Endodermal cell (in vitro differentiated cells): Measurements from ENCODE around the gene TMEM254. TPM values are rescaled to one million over a fixed set of nuclear protein-coding genes. Genes with fewer than 3 reads are reported as not detected.
A peak's percentile ranks its signal among the peaks of the same experiment; 100 is the strongest.

Experiments used
- DNase-seq: peaks from one replicate; pipeline ENCODE4 v3.0.0-alpha.2; 2017
- H3K27ac ChIP-seq: 2 replicates; pipeline ENCODE4 v1.5.1; 2013; ENCODE audit warnings: mild to moderate bottlenecking, low read depth, low read length, moderate library complexity
- H3K27me3 ChIP-seq: 2 replicates; pipeline ENCODE4 v1.6.1; 2013; ENCODE audit warnings: mild to moderate bottlenecking, low read length, moderate library complexity; ENCODE audit not compliant: insufficient read depth, control insufficient read depth, poor library complexity, severe bottlenecking
- H3K36me3 ChIP-seq: 2 replicates; pipeline ENCODE4 v1.7.0; 2013; ENCODE audit warnings: mild to moderate bottlenecking, low read length, moderate library complexity; ENCODE audit not compliant: control insufficient read depth, insufficient read depth
- H3K4me1 ChIP-seq: one replicate; pipeline ENCODE4 v1.7.0; 2013; ENCODE audit warnings: low read length; ENCODE audit not compliant: control insufficient read depth, insufficient read depth
- H3K4me3 ChIP-seq: 2 replicates; pipeline ENCODE4 v1.5.1; 2013; ENCODE audit warnings: mild to moderate bottlenecking, low read length, moderate library complexity
- H3K9ac ChIP-seq: 2 replicates; pipeline ENCODE4 v1.6.1; 2013; ENCODE audit warnings: mild to moderate bottlenecking, low read length, moderate library complexity; ENCODE audit not compliant: poor library complexity, severe bottlenecking; ENCODE audit errors: extremely low read depth
- H3K9me3 ChIP-seq: 2 replicates; pipeline ENCODE4 v1.6.1; 2013; ENCODE audit warnings: mild to moderate bottlenecking, low read length, moderate library complexity; ENCODE audit not compliant: control insufficient read depth
- H3K27ac Mint-ChIP-seq: 2 replicates; pipeline ENCODE4 v1.8.0; 2020; ENCODE audit warnings: mixed read lengths
- H3K27me3 Mint-ChIP-seq: 2 replicates; pipeline ENCODE4 v1.8.0; 2021; ENCODE audit warnings: mild to moderate bottlenecking, mixed read lengths; ENCODE audit not compliant: insufficient read depth
- H3K36me3 Mint-ChIP-seq: 2 replicates; pipeline ENCODE4 v1.8.0; 2020; ENCODE audit warnings: low read depth, mixed read lengths
- H3K4me1 Mint-ChIP-seq: 2 replicates; pipeline ENCODE4 v1.8.0; 2020; ENCODE audit warnings: mixed read lengths
- H3K4me3 Mint-ChIP-seq: 2 replicates; pipeline ENCODE4 v1.8.0; 2020; ENCODE audit warnings: mild to moderate bottlenecking, moderate library complexity, mixed read lengths
- H3K9me3 Mint-ChIP-seq: 2 replicates; pipeline ENCODE4 v1.8.0; 2020; ENCODE audit warnings: mild to moderate bottlenecking, mixed read lengths
- WGBS, 2 experiments: methylation state at CpG; one replicate each; pipeline versions ENCODE4 v1.1.5 to v1.1.7; 2013; ENCODE audit warnings: missing lambda C conversion rate in 2 of 2, mixed read lengths in 1 of 2; ENCODE audit not compliant: insufficient coverage in 1 of 2, insufficient read length in 1 of 2; 5-methylcytosine and 5-hydroxymethylcytosine counted together
- total RNA-seq, 2 donors: library from RNA; stranded (reverse); fragmentation: NEBNext Ultra II Directional in 1 of 2; extraction: Animal tissue kit (Norgen Biotek cat#: 25700) in 1 of 2; gene quantifications; 2 replicates in 1 of 2; 3 replicates in 1 of 2; pipeline ENCODE4 v1.2.1, GENCODE V29; 2021
- TF ChIP-seq, protein P1 (sequence below): fragments of 200-600 bp; sonication (generic); conservative IDR thresholded peaks from 2 replicates; pipeline ENCODE4 v1.5.0; 2021; ENCODE audit warnings: antibody characterized with exemption, mild to moderate bottlenecking

TMEM254 gene
- total RNA-seq, 2 donors from 2014 or later = 31.5 to 31.9 TPM

GRCh38 chr10:80139265-80139664 is 60.8 kb downstream of the TMEM254 start:
- Mint-ChIP-seq H3K36me3 (no peaks in the 10 kb centered on the region), H3K27me3 (peaks cover 7% of the 10 kb centered on the region), H3K27ac (no peak overlapping the region), H3K4me1 (peaks cover 5% of the 10 kb centered on the region), H3K4me3 (no peak overlapping the region), H3K9me3 (no peaks in the 10 kb centered on the region)
- no peaks in the 10 kb centered on the region for H3K36me3 ChIP-seq
- H3K9ac ChIP-seq = no peak overlapping the region
- no peak overlapping the region for H3K27ac ChIP-seq
- H3K9me3 ChIP-seq = no peaks in the 10 kb centered on the region
- no peaks in the 10 kb centered on the region for H3K4me1 ChIP-seq
- TF ChIP-seq, protein P1, sequence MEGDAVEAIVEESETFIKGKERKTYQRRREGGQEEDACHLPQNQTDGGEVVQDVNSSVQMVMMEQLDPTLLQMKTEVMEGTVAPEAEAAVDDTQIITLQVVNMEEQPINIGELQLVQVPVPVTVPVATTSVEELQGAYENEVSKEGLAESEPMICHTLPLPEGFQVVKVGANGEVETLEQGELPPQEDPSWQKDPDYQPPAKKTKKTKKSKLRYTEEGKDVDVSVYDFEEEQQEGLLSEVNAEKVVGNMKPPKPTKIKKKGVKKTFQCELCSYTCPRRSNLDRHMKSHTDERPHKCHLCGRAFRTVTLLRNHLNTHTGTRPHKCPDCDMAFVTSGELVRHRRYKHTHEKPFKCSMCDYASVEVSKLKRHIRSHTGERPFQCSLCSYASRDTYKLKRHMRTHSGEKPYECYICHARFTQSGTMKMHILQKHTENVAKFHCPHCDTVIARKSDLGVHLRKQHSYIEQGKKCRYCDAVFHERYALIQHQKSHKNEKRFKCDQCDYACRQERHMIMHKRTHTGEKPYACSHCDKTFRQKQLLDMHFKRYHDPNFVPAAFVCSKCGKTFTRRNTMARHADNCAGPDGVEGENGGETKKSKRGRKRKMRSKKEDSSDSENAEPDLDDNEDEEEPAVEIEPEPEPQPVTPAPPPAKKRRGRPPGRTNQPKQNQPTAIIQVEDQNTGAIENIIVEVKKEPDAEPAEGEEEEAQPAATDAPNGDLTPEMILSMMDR = no peak
- DNase-seq = no peak
- H3K27me3 ChIP-seq = no peaks in the 10 kb centered on the region
- no peak overlapping the region for H3K4me3 ChIP-seq
- WGBS, 2 experiments = 87% methylated on average over 2 of the region's 2 CpGs; no CpG with 5 or more reads in 1 of the 2 experiments

DNA sequence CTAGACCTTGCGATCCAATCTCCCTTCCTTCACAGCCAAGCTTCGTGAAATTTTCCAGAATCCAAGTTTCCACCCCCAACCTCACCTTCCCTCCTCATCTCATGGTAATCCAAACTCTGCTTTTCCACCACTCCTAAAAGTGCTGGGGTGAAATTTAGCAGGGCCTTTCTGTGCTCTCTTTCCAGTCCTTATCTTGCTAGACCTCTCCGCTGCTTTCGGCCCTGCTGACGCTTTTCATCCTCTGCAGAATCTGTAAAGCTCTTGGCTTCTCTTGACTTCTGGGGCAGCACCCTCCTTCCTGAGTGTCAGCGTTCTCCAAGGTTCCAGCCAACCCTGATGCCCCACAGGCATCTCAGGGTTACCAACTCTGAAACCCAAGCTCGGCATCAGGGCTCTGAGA is 61.8 kb downstream of the TMEM254 start:
- Histone ChIP-seq H3K36me3 (no peaks in the 10 kb centered on the region), H3K27me3 (no peaks in the 10 kb centered on the region), H3K27ac (no peak overlapping the region), H3K4me1 (no peaks in the 10 kb centered on the region), H3K4me3 (no peak overlapping the region), H3K9me3 (no peaks in the 10 kb centered on the region), H3K9ac (no peak overlapping the region)
- no peak for DNase-seq
- Mint-ChIP-seq H3K36me3 (no peaks in the 10 kb centered on the region), H3K27me3 (peaks cover 10% of the 10 kb centered on the region), H3K4me3 (no peak overlapping the region), H3K9me3 (no peaks in the 10 kb centered on the region), H3K4me1 (peaks cover 5% of the 10 kb centered on the region), H3K27ac (no peak overlapping the region)
- TF ChIP-seq, protein P1 = no peak
- 93 to 95% methylated on average over 6 to 7 of the region's 7 CpGs for WGBS, 2 experiments

GRCh38 chr10:80141696-80142460 is 63.4 kb downstream of the TMEM254 start:
- Histone ChIP-seq H3K27ac (no peak overlapping the region), H3K4me1 (no peaks in the 10 kb centered on the region), H3K9ac (no peak overlapping the region), H3K4me3 (no peak overlapping the region), H3K27me3 (no peaks in the 10 kb centered on the region), H3K9me3 (no peaks in the 10 kb centered on the region), H3K36me3 (no peaks in the 10 kb centered on the region)
- peak; percentile 64 for DNase-seq
- no peaks in the 10 kb centered on the region for H3K9me3 Mint-ChIP-seq
- 82 to 91% methylated on average over 12 to 17 of the region's 19 CpGs for WGBS, 2 experiments
- peaks cover 10% of the 10 kb centered on the region for H3K27me3 Mint-ChIP-seq
- TF ChIP-seq, protein P1 = no peak
- peaks cover 5% of the 10 kb centered on the region for H3K4me1 Mint-ChIP-seq
- H3K36me3 Mint-ChIP-seq = no peaks in the 10 kb centered on the region
- H3K27ac Mint-ChIP-seq = no peak overlapping the region
- H3K4me3 Mint-ChIP-seq = no peak overlapping the region

Other genes starting within 250 kb of the TMEM254 start
- gene SFTPD, start 129.6 kb upstream of the TMEM254 start, total RNA-seq = under 1 TPM; 0.42 to 0.86 TPM
- gene PLAC9, start 54.1 kb downstream of the TMEM254 start, total RNA-seq = 10 to 100 TPM in 1 of 2 donors, 1 to 10 TPM in 1; 8.4 to 14.9 TPM
- gene ANXA11, start 126.9 kb downstream of the TMEM254 start, total RNA-seq = 100 to 1,000 TPM; 104 to 134 TPM
- gene MAT1A, start 211.0 kb downstream of the TMEM254 start, total RNA-seq = under 1 TPM; 0.53 to 0.58 TPM